Colonic mucosa (tissue), 4 donors: ENCODE measurements around the gene MYO10. TPM values are rescaled to one million over a fixed set of nuclear protein-coding genes. Genes with fewer than 3 reads are reported as not detected.

Experiments used
- DNase-seq: peaks from one replicate; pipeline ENCODE4 v3.0.0-alpha.2; 2020
- H3K27ac ChIP-seq: fragments of 200-600 bp; one replicate; pipeline ENCODE4 v1.8.0; 2021
- H3K27me3 ChIP-seq: fragments of 200-600 bp; one replicate; pipeline ENCODE4 v1.8.0; 2021
- H3K36me3 ChIP-seq: fragments of 200-600 bp; one replicate; pipeline ENCODE4 v1.8.0; 2021
- H3K4me1 ChIP-seq: fragments of 200-600 bp; one replicate; pipeline ENCODE4 v1.8.0; 2021; ENCODE audit warnings: mild to moderate bottlenecking
- H3K4me3 ChIP-seq: fragments of 200-600 bp; one replicate; pipeline ENCODE4 v1.8.0; 2021
- H3K9ac ChIP-seq, 2 donors: one replicate each; pipeline ENCODE4 v1.7.0; 2013; ENCODE audit warnings: control low read depth in 2 of 2, low read depth in 2 of 2, low read length in 2 of 2
- H3K9me3 ChIP-seq: fragments of 200-600 bp; one replicate; pipeline ENCODE4 v1.8.0; 2021
- intact Hi-C: fragments of 100-400 bp; cut with DNase I; formaldehyde crosslinking; loops from one replicate; pipeline ENCODE4 v1.14.1; 2022
- total RNA-seq, 2 donors: library from RNA; stranded (reverse); fragmentation: NEBNext Ultra II Directional in 1 of 2; extraction: Animal tissue kit (Norgen Biotek cat#: 25700) in 1 of 2; gene quantifications; one replicate each; pipeline ENCODE4 v1.2.1, GENCODE V29; 2021
- TF ChIP-seq, protein P1 (sequence below): fragments of 200-600 bp; IDR thresholded peaks from one replicate; pipeline ENCODE4 v1.8.0; 2022; ENCODE audit warnings: antibody characterized with exemption, mild to moderate bottlenecking
- donor health status: healthy.
- donor health status: DM: no; HTN: no; CAD: no.
- donor health status: DM: no; HTN: no; CAD: no.

Gene MYO10
- total RNA-seq, 2 donors from 2014 or later: 57.9 to 61.9 TPM

DNA sequence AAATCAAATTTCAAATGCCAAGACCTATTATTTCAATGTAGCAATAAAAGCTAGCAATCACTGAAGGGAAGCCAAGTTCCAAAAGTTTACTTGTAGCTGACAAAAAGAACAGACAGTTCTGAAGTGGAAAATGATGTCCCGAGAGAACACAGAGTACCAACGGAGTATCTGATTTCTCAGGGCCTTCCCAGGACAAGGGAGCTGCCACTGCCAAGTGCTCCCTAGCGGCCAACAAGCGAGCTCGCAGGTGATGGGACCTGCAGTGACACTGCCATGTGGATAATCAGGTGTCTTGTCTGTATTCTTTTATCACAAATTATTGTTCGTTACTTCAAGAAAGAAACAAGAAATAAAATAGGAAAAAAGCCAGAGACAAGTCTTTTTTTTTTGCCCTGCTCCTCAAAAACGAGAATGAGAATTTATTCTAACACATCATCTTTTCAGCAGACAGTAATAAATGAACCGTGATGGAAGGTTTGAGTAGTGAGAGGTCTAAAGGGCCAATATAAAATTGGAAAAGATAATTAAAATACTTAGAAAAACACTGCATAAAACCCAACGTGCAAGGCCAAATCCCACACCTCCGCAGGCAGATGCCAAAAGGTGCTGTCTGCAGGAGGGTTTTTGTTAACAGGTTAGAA lies 159.4 kb downstream of the MYO10 start:
- no peaks in the 10 kb centered on the region for H3K4me1 ChIP-seq
- no peaks in the 10 kb centered on the region for H3K36me3 ChIP-seq
- intact Hi-C loops: no loop called here
- H3K27ac ChIP-seq: no peak overlapping the region
- no peaks in the 10 kb centered on the region for H3K27me3 ChIP-seq
- TF ChIP-seq, protein P1, sequence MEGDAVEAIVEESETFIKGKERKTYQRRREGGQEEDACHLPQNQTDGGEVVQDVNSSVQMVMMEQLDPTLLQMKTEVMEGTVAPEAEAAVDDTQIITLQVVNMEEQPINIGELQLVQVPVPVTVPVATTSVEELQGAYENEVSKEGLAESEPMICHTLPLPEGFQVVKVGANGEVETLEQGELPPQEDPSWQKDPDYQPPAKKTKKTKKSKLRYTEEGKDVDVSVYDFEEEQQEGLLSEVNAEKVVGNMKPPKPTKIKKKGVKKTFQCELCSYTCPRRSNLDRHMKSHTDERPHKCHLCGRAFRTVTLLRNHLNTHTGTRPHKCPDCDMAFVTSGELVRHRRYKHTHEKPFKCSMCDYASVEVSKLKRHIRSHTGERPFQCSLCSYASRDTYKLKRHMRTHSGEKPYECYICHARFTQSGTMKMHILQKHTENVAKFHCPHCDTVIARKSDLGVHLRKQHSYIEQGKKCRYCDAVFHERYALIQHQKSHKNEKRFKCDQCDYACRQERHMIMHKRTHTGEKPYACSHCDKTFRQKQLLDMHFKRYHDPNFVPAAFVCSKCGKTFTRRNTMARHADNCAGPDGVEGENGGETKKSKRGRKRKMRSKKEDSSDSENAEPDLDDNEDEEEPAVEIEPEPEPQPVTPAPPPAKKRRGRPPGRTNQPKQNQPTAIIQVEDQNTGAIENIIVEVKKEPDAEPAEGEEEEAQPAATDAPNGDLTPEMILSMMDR: no peak
- no peaks in the 10 kb centered on the region for H3K9me3 ChIP-seq
- H3K4me3 ChIP-seq: no peak overlapping the region
- H3K9ac ChIP-seq: no peak overlapping the region
- DNase-seq: no peak

DNA sequence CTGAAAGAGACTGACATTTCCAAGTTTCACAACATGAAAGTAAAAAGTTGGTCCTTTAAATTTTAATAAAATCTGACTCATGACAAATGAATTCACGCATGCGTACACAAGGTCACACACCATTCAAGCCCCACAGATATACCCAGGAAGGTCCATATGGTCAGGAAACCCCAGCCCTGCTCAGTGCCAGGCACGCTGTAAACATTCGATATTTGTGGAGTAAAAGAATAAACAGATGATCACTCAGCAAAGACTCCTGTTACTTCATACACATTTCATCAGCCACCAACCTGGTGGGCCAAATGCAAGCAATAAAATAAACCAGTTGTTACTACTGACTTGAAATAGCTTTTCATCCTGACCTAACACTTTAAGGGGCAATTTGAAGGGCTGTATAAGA lies 161.3 kb downstream of the MYO10 start:
- H3K36me3 ChIP-seq: no peaks in the 10 kb centered on the region
- H3K27me3 ChIP-seq: no peaks in the 10 kb centered on the region
- no peak overlapping the region for H3K27ac ChIP-seq
- TF ChIP-seq, protein P1: no peak
- intact Hi-C loops: no loop called here
- no peak overlapping the region for H3K4me3 ChIP-seq
- no peak overlapping the region for H3K9ac ChIP-seq
- H3K9me3 ChIP-seq: no peaks in the 10 kb centered on the region
- DNase-seq: no peak
- no peaks in the 10 kb centered on the region for H3K4me1 ChIP-seq

DNA sequence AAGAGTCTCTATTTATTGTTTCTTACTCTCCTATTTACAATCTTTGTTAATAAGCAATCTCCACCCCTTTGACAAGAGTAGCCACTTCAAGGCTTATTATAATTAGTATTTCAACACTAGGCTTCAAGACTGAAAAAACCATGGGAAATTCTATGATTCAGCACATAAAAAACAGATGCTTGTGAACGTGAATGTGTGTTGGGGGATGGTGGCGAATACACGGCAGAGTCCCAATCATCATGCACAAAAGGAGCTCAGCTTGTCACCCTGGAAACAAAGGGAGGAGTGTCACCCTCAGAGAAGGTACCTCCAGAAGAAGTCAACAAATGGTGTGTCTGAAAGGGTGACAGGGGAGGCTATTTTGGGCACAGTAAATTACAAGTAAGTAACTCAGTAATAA lies 162.1 kb downstream of the MYO10 start:
- no peak overlapping the region for H3K27ac ChIP-seq
- no peak for DNase-seq
- intact Hi-C loops: no loop called here

DNA sequence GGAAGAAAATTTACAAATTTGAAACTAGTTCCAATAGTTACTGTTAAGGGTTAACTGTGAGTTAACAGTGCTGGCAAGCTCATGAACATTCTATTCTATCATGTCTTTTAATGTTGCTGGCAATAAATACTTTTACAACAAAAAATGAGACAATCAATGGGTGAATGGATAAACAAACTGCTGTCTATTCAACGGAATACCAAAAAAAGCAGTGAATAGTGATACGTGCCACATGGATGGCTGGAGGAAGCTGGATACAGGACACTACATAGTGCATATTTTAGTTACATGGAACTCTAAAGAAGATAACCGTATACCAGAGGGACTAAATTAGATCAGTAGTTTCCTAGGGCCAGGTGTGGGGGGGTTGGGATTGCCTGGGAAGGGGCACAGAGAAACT lies 163.5 kb downstream of the MYO10 start:
- Histone ChIP-seq H3K27ac (no peak overlapping the region), H3K36me3 (no peaks in the 10 kb centered on the region), H3K27me3 (no peaks in the 10 kb centered on the region), H3K4me1 (no peaks in the 10 kb centered on the region), H3K4me3 (no peak overlapping the region), H3K9ac (no peak overlapping the region), H3K9me3 (no peaks in the 10 kb centered on the region)
- no peak for DNase-seq
- intact Hi-C loops: no loop called here
- TF ChIP-seq, protein P1: no peak

More for the DNA sequence above, 162.1 kb downstream of the MYO10 start:
- no peak overlapping the region for H3K9ac ChIP-seq
- H3K9me3 ChIP-seq: no peaks in the 10 kb centered on the region
- TF ChIP-seq, protein P1: no peak
- H3K4me3 ChIP-seq: no peak overlapping the region
- no peaks in the 10 kb centered on the region for H3K36me3 ChIP-seq
- no peaks in the 10 kb centered on the region for H3K27me3 ChIP-seq
- H3K4me1 ChIP-seq: no peaks in the 10 kb centered on the region

DNA sequence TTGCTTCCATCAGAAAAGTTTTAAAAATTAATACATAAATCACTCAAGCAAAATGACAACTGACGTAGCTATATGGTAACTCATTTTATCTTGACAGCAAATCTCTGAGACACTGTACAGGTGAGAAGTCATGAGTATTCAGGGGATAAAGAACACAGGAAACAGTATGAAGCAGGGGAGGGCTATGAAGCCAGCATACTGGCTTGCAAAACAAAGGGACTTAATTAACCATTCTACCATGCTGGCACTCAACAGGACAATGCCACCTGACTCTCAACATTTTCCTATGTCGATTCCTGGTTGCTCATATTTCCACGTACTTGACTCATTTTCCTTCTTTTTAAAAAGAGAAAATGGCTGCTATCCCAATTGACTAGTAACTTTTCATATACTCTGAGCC lies 167.9 kb downstream of the MYO10 start:
- no peaks in the 10 kb centered on the region for H3K9me3 ChIP-seq
- no peak for DNase-seq
- H3K9ac ChIP-seq: no peak overlapping the region
- no peaks in the 10 kb centered on the region for H3K27me3 ChIP-seq
- no peak overlapping the region for H3K27ac ChIP-seq
- peaks cover 3% of the 10 kb centered on the region for H3K36me3 ChIP-seq
- intact Hi-C loops: no loop called here
- no peak overlapping the region for H3K4me3 ChIP-seq
- TF ChIP-seq, protein P1: no peak
- H3K4me1 ChIP-seq: no peaks in the 10 kb centered on the region
